H1 (cell line): ENCODE results near the gene KIDINS220. TPM values are rescaled to one million over a fixed set of nuclear protein-coding genes. Genes with fewer than 3 reads are reported as not detected.

Source experiments
- CTCF ChIA-PET: fragments of 300-600 bp; sonication (Branson Sonifier 250); formaldehyde crosslinking; loops from one replicate; lab custom pipeline; 2021; ENCODE audit not compliant: partially characterized antibody; lab: Charles Lee
- POLR2A ChIA-PET: fragments of 300-600 bp; sonication (Branson Sonifier 250); formaldehyde crosslinking; loops from one replicate; lab custom pipeline; 2021; ENCODE audit warnings: inconsistent platforms; ENCODE audit not compliant: partially characterized antibody; lab: Charles Lee
- DNase-seq, 2 experiments: peaks; one replicate each; pipeline versions ENCODE4 v3.0.0 to v3.0.0-alpha.2; 2010 to 2022; ENCODE audit warnings: low spot score in 2 of 2, low read depth in 1 of 2, mixed read lengths in 1 of 2
- FAIRE-seq: peaks from 2 replicates; lab custom pipeline; 2011; peaks lifted over from hg19 to GRCh38; lab: Jason Lieb, UNC
- H2AFZ ChIP-seq: 2 replicates; pipeline ENCODE4 v1.8.1; 2012; ENCODE audit warnings: low read length, inconsistent platforms
- H2AK5ac ChIP-seq: 2 replicates; pipeline ENCODE4 v1.6.1; 2013; ENCODE audit warnings: low read depth, low read length
- H2BK120ac ChIP-seq: replicated peaks from 2 replicates; pipeline ENCODE3; 2013; ENCODE audit warnings: low read depth, low read length, inconsistent platforms
- H2BK12ac ChIP-seq: 2 replicates; pipeline ENCODE4 v1.6.1; 2013; ENCODE audit warnings: low read depth, low read length
- H2BK15ac ChIP-seq: 2 replicates; pipeline ENCODE4 v1.6.1; 2013; ENCODE audit warnings: low read length
- H2BK20ac ChIP-seq: 2 replicates; pipeline ENCODE4 v1.6.1; 2013; ENCODE audit warnings: low read length
- H2BK5ac ChIP-seq: 2 replicates; pipeline ENCODE4 v1.6.1; 2013; ENCODE audit warnings: low read depth, low read length
- H3K14ac ChIP-seq: 2 replicates; pipeline ENCODE4 v1.6.1; 2013; ENCODE audit warnings: inconsistent platforms; ENCODE audit not compliant: insufficient read length
- H3K18ac ChIP-seq: 2 replicates; pipeline ENCODE4 v1.6.1; 2013; ENCODE audit warnings: low read length; ENCODE audit errors: extremely low read depth
- H3K23ac ChIP-seq: 2 replicates; pipeline ENCODE4 v1.6.1; 2013; ENCODE audit warnings: inconsistent platforms; ENCODE audit not compliant: insufficient read length
- H3K23me2 ChIP-seq: 2 replicates; pipeline ENCODE4 v1.6.1; 2013; ENCODE audit warnings: low read depth, low read length
- H3K27ac ChIP-seq: 2 replicates; pipeline ENCODE4 v1.6.1; 2011; ENCODE audit warnings: low read depth, low read length, inconsistent platforms
- H3K27me3 ChIP-seq, 4 experiments: replicated peaks in 1 of 4; 1 replicate in 1 of 4; 2 replicates in 3 of 4; pipeline versions ENCODE4 v1.6.1 to v1.8.1; 2011 to 2013; ENCODE audit warnings: low read length in 3 of 4, mild to moderate bottlenecking in 3 of 4, inconsistent platforms in 2 of 4, mixed read lengths in 2 of 4, moderate library complexity in 1 of 4; ENCODE audit not compliant: control insufficient read depth in 3 of 4, insufficient read depth in 3 of 4; ENCODE audit errors: extremely low read depth in 1 of 4
- H3K36me3 ChIP-seq, 4 experiments: 2 replicates each; pipeline versions ENCODE4 v1.6.1 to v1.8.1; 2011 to 2013; ENCODE audit warnings: mild to moderate bottlenecking in 4 of 4, low read length in 3 of 4, moderate library complexity in 2 of 4, control low read depth in 1 of 4, inconsistent platforms in 1 of 4; ENCODE audit not compliant: insufficient read depth in 4 of 4, control insufficient read depth in 2 of 4
- H3K4ac ChIP-seq: replicated peaks from 2 replicates; pipeline ENCODE3; 2013; ENCODE audit warnings: low read length, low read depth, mixed read lengths, inconsistent platforms; ENCODE audit not compliant: insufficient read length
- H3K4me1 ChIP-seq, 4 experiments: replicated peaks in 1 of 4; 1 replicate in 1 of 4; 2 replicates in 3 of 4; pipeline versions ENCODE4 v1.6.1 to v1.8.1; 2011 to 2013; ENCODE audit warnings: low read length in 3 of 4, inconsistent platforms in 2 of 4, mixed read lengths in 1 of 4; ENCODE audit not compliant: insufficient read depth in 4 of 4, control insufficient read depth in 3 of 4
- H3K4me2 ChIP-seq, 2 experiments: 2 replicates each; pipeline versions ENCODE4 v1.6.1 to v1.8.1; 2011 to 2013; ENCODE audit warnings: low read depth in 2 of 2, low read length in 2 of 2, control low read depth in 1 of 2, inconsistent platforms in 1 of 2, mild to moderate bottlenecking in 1 of 2; ENCODE audit not compliant: insufficient read depth in 1 of 2
- H3K4me3 ChIP-seq, 4 experiments: fragments of 200-600, 300-600 bp in 1 of 4; sonication (generic), shearing (Covaris generic), sonication (Bioruptor Twin) in 1 of 4; 2 replicates each; pipeline versions ENCODE4 v1.5.1 to v1.8.1; 2011 to 2016; ENCODE audit warnings: low read length in 4 of 4, low read depth in 3 of 4, control low read depth in 2 of 4, inconsistent platforms in 2 of 4, mild to moderate bottlenecking in 2 of 4, mixed read lengths in 1 of 4, moderate library complexity in 1 of 4; ENCODE audit not compliant: insufficient read depth in 2 of 4; ENCODE audit errors: extremely low read depth in 1 of 4
- H3K56ac ChIP-seq: replicated peaks from 2 replicates; pipeline ENCODE3; 2013; ENCODE audit warnings: low read depth, mild to moderate bottlenecking, mixed read lengths, low read length, inconsistent platforms; ENCODE audit not compliant: insufficient read length
- H3K79me1 ChIP-seq: 2 replicates; pipeline ENCODE4 v1.6.1; 2013; ENCODE audit warnings: low read depth, low read length, control low read depth
- H3K79me2 ChIP-seq, 2 experiments: 2 replicates each; pipeline versions ENCODE4 v1.6.1 to v1.8.1; 2012 to 2013; ENCODE audit warnings: low read length in 2 of 2, mild to moderate bottlenecking in 2 of 2, inconsistent platforms in 1 of 2; ENCODE audit not compliant: insufficient read depth in 2 of 2, control insufficient read depth in 1 of 2
- H3K9ac ChIP-seq, 4 experiments: replicated peaks in 1 of 4; 1 replicate in 1 of 4; 2 replicates in 3 of 4; pipeline versions ENCODE4 v1.6.1 to v1.8.1; 2011 to 2013; ENCODE audit warnings: low read depth in 3 of 4, low read length in 3 of 4, control low read depth in 2 of 4, mild to moderate bottlenecking in 2 of 4, moderate library complexity in 2 of 4, inconsistent platforms in 1 of 4; ENCODE audit errors: extremely low read depth in 1 of 4
- H3K9me3 ChIP-seq, 2 experiments: 2 replicates each; pipeline versions ENCODE4 v1.6.1 to v1.8.1; 2012 to 2013; ENCODE audit warnings: mild to moderate bottlenecking in 2 of 2, moderate library complexity in 2 of 2, control low read depth in 1 of 2, inconsistent platforms in 1 of 2, low read depth in 1 of 2, low read length in 1 of 2, mixed read lengths in 1 of 2; ENCODE audit not compliant: insufficient read depth in 2 of 2
- H4K20me1 ChIP-seq, 2 experiments: replicated peaks in 1 of 2; 2 replicates each; pipeline versions ENCODE3 to v1.8.1; 2011 to 2013; ENCODE audit warnings: inconsistent platforms in 2 of 2, low read length in 2 of 2, mild to moderate bottlenecking in 1 of 2; ENCODE audit not compliant: insufficient read depth in 2 of 2, control insufficient read depth in 1 of 2
- H4K5ac ChIP-seq: 2 replicates; pipeline ENCODE4 v1.6.1; 2013; ENCODE audit warnings: low read length, low read depth, mixed read lengths, inconsistent platforms; ENCODE audit not compliant: insufficient read length
- H4K8ac ChIP-seq: 2 replicates; pipeline ENCODE4 v1.8.0; 2013; ENCODE audit warnings: mild to moderate bottlenecking, moderate library complexity, low read length, inconsistent platforms; ENCODE audit not compliant: insufficient read depth; ENCODE audit errors: extremely low read depth
- H4K91ac ChIP-seq: replicated peaks from 2 replicates; pipeline ENCODE3; 2013; ENCODE audit warnings: low read length, mixed read lengths, inconsistent platforms; ENCODE audit not compliant: insufficient read length
- POLR2AphosphoS5 ChIP-seq: IDR thresholded peaks from 2 replicates; pipeline ENCODE4 v1.6.1; 2011; ENCODE audit warnings: low read depth, low read length
- TAF7 ChIP-seq: optimal IDR thresholded peaks from 2 replicates; pipeline ENCODE3; 2011; ENCODE audit warnings: low read depth, mild to moderate bottlenecking, inconsistent platforms, low read length, moderate library complexity, borderline replicate concordance
- WGBS, 2 experiments: shearing (Covaris generic) in 1 of 2; methylation state at CpG; one replicate each; pipeline versions ENCODE4 v1.1.6 to v1.1.7; 2013 to 2015; ENCODE audit warnings: low lambda C conversion rate in 2 of 2, mixed read lengths in 2 of 2, inconsistent platforms in 1 of 2, low coverage in 1 of 2, missing lambda C conversion rate in 1 of 2; ENCODE audit not compliant: insufficient replicate concordance in 2 of 2, insufficient coverage in 1 of 2, insufficient read length in 1 of 2; ENCODE audit errors: extremely low coverage in 1 of 2, missing lambda C conversion rate in 1 of 2; 5-methylcytosine and 5-hydroxymethylcytosine counted together
- polyA plus RNA-seq, 7 experiments: library from polyadenylated mRNA; depleted of rRNA in 3 of 7; stranded (reverse) in 5 of 7; unstranded in 2 of 7; fragments of >200 nt in 5 of 7; fragments of 200-250 nt in 2 of 7; gene quantifications; 1 replicate in 5 of 7; 2 replicates in 1 of 7; 4 replicates in 1 of 7; pipeline versions ENCODE4 v1.2.1 to v1.2.3, GENCODE V29; 2011 to 2013; ENCODE audit warnings: missing spikeins in 2 of 7, mixed read lengths in 2 of 7
- total RNA-seq: library from RNA; stranded (reverse); fragmentation: NEBNext Ultra II Directional; extraction: Animal tissue kit (Norgen Biotek cat#: 25700); gene quantifications from 2 replicates; pipeline ENCODE4 v1.2.1, GENCODE V29; 2021

KIDINS220 gene
- total and polyA plus RNA-seq, 2 of the 8 experiments (the other 6 are each of a cell fraction or from before 2014, with no cell fraction given), result 21.2 to 27.1 TPM

DNA sequence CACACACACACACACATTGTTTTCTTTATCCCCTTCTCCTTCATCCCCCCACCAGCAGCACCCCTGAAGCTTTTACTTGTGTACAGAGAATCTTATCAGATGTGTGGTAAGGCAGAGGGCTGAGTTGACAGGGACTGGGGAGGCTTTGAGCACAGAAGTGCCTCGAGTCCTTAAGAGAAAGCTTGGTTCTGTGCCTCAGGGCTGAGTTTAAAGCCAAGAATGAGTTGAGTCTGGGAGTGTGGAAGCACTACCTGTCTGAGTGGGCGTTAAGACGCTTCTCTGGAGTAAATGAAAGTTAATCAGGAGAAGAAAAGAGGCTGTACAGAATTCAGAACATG lies 152.9 kb downstream of the KIDINS220 start:
- Histone ChIP-seq H3K9ac (no peak overlapping the region), H4K5ac (no peak overlapping the region), H3K27ac (no peak overlapping the region), H3K4me2 (peak overlapping the region; percentile 70 to 97), H3K27me3 (peaks cover 0 to 26% (median 15%) of the 10 kb centered on the region in 4 experiments; a peak in 5 of 7 replicates), H3K18ac (no peak overlapping the region), H3K4ac (peak overlapping the region; percentile 36), H3K14ac (no peak overlapping the region), H3K23me2 (peaks cover 23% of the 10 kb centered on the region), H2AK5ac (no peak overlapping the region), H2BK12ac (no peak overlapping the region), H3K56ac (no peak overlapping the region), H3K4me3 (peak overlapping the region; percentile 24 to 79 (median 48); a peak in 7 of 8 replicates), H2BK20ac (no peak overlapping the region), H2BK5ac (no peak overlapping the region), H4K8ac (no peak overlapping the region), H3K36me3 (peaks cover 0 to 7% (median 0%) of the 10 kb centered on the region in 4 experiments; a peak in 2 of 8 replicates), H4K91ac (no peak overlapping the region), H2BK120ac (no peak overlapping the region), H2BK15ac (no peak overlapping the region), H4K20me1 (peaks cover 10 to 11% of the 10 kb centered on the region in 2 experiments), H3K4me1 (peaks cover 0 to 17% (median 10%) of the 10 kb centered on the region in 4 experiments; a peak in 6 of 7 replicates), H3K9me3 (no peaks in the 10 kb centered on the region), H2AFZ (no peak overlapping the region), H3K79me2 (peaks cover 3 to 17% of the 10 kb centered on the region in 2 experiments; a peak in 3 of 4 replicates), H3K79me1 (no peaks in the 10 kb centered on the region), H3K23ac (no peak overlapping the region)
- TF ChIP-seq TAF7 (no peak), POLR2AphosphoS5 (peak; percentile 3; the same call in 1 of the 2 replicates)
- ChIA-PET CTCF (interaction anchor here (1.1 to 1.3 kb wide), 2 partner anchors 94 to 432 kb away, joined by 3 to 4 read pairs; no protein-coding TSS in a partner anchor), POLR2A (interaction anchor here (0.7 to 1.2 kb wide), 7 partner anchors 17 to 805 kb away, joined by 3 to 4 read pairs (median 3); no protein-coding TSS in a partner anchor)
- FAIRE-seq (no peak), DNase-seq (no peak)
- WGBS, 2 experiments, result 7% methylated on average over 3 of the region's 3 CpGs; no CpG with 5 or more reads in 1 of the 2 experiments
